ENCODE results near the gene TRIM41.

The TRIM41 gene

DNA sequence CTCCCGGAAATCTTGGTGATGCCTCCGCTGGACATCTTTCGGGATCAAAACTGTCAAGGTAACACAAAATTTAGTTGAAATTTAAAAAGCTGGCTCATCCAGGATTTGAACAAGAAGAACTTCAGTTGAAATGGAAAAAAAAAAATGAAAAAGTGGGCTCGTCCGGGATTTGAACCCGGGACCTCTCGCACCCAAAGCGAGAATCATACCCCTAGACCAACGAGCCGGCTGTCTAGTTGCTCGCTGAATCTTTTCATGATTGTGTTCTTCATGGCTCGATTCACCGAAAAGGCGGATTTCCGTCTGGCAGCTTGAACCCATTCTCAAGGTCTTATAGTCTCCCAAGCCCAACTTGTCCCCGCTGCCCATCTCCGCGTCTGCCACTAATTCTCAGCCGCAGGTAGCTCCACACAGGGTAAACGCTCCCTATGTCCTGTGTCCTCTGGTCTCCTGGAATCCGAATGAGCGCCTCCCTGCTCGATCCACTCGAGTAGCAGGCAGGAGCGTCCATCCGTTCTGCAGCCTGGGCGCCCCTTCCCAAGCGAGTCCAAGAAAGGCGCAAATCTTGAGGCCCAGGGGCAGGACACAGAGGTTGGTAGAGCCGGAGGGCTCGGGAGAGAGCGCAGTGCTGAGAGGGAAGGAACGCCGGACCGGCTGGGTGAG is 34.2 kb upstream of the TRIM41 start (continued):
- TF ChIP-seq, protein P1, sequence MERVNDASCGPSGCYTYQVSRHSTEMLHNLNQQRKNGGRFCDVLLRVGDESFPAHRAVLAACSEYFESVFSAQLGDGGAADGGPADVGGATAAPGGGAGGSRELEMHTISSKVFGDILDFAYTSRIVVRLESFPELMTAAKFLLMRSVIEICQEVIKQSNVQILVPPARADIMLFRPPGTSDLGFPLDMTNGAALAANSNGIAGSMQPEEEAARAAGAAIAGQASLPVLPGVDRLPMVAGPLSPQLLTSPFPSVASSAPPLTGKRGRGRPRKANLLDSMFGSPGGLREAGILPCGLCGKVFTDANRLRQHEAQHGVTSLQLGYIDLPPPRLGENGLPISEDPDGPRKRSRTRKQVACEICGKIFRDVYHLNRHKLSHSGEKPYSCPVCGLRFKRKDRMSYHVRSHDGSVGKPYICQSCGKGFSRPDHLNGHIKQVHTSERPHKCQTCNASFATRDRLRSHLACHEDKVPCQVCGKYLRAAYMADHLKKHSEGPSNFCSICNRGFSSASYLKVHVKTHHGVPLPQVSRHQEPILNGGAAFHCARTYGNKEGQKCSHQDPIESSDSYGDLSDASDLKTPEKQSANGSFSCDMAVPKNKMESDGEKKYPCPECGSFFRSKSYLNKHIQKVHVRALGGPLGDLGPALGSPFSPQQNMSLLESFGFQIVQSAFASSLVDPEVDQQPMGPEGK (tag by site-specific recombination; IDR thresholded peaks at IDR 0.05) = no peak
- TF ChIP-seq KLF8 (tag by site-specific recombination; IDR thresholded peaks at IDR 0.05) = no peak; the same call in none of the 2 replicates
- no peak for TF ChIP-seq ZNF560 (tag by site-specific recombination; IDR thresholded peaks at IDR 0.05; ENCODE audit: borderline replicate concordance)
- no peak for TF ChIP-seq ZNF521 (tag by site-specific recombination; IDR thresholded peaks at IDR 0.05)
- peak; percentile 71 for TF ChIP-seq ZNF600 (tag by site-specific recombination; IDR thresholded peaks at IDR 0.05)
- 0 out of 2 replicates have a peak, but pooled peaks have one; percentile 6 for TF ChIP-seq MZF1 (tag by site-specific recombination; IDR thresholded peaks at IDR 0.05; ENCODE audit: borderline replicate concordance)
- no peak for TF ChIP-seq ZNF302 (tag by site-specific recombination; IDR thresholded peaks at IDR 0.05; ENCODE audit: low read depth)
- TF ChIP-seq ZFP69B (tag by site-specific recombination; IDR thresholded peaks at IDR 0.05) = no peak
- TF ChIP-seq, protein P2, sequence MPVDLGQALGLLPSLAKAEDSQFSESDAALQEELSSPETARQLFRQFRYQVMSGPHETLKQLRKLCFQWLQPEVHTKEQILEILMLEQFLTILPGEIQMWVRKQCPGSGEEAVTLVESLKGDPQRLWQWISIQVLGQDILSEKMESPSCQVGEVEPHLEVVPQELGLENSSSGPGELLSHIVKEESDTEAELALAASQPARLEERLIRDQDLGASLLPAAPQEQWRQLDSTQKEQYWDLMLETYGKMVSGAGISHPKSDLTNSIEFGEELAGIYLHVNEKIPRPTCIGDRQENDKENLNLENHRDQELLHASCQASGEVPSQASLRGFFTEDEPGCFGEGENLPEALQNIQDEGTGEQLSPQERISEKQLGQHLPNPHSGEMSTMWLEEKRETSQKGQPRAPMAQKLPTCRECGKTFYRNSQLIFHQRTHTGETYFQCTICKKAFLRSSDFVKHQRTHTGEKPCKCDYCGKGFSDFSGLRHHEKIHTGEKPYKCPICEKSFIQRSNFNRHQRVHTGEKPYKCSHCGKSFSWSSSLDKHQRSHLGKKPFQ (tag by site-specific recombination; IDR thresholded peaks at IDR 0.05) = no peak
- TF ChIP-seq GLI4 (tag by site-specific recombination; IDR thresholded peaks at IDR 0.05) = no peak
- TF ChIP-seq ZNF24 (tag by site-specific recombination; IDR thresholded peaks at IDR 0.05) = no peak
- TF ChIP-seq ZSCAN30 (tag by site-specific recombination; IDR thresholded peaks at IDR 0.05) = 0 out of 2 replicates have a peak, but pooled peaks have one; percentile 50
- TF ChIP-seq ZNF423 (tag by site-specific recombination; IDR thresholded peaks at IDR 0.05) = peak; percentile 75
- TF ChIP-seq SP7 (tag by site-specific recombination; IDR thresholded peaks at IDR 0.05) = no peak; the same call in 1 of the 2 replicates
- TF ChIP-seq GLIS2 (tag by site-specific recombination; IDR thresholded peaks at IDR 0.05) = no peak
- no peak for TF ChIP-seq ZNF426 (tag by site-specific recombination; IDR thresholded peaks at IDR 0.05)
- TF ChIP-seq ZNF837 (tag by site-specific recombination; IDR thresholded peaks at IDR 0.05) = no peak
- TF ChIP-seq, protein P3, sequence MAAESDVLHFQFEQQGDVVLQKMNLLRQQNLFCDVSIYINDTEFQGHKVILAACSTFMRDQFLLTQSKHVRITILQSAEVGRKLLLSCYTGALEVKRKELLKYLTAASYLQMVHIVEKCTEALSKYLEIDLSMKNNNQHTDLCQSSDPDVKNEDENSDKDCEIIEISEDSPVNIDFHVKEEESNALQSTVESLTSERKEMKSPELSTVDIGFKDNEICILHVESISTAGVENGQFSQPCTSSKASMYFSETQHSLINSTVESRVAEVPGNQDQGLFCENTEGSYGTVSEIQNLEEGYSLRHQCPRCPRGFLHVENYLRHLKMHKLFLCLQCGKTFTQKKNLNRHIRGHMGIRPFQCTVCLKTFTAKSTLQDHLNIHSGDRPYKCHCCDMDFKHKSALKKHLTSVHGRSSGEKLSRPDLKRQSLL (tag by site-specific recombination; IDR thresholded peaks at IDR 0.05) = peak; percentile 49; the same call in 1 of the 2 replicates
- peak; percentile 57; the same call in 1 of the 2 replicates for TF ChIP-seq ZNF610 (tag by site-specific recombination; IDR thresholded peaks at IDR 0.05; ENCODE audit: borderline replicate concordance)
- TF ChIP-seq ZNF501 (tag by site-specific recombination; IDR thresholded peaks at IDR 0.05) = no peak
- TF ChIP-seq ZSCAN16 (tag by site-specific recombination; IDR thresholded peaks at IDR 0.05) = no peak
- no peak for TF ChIP-seq ZBTB21 (tag by site-specific recombination; IDR thresholded peaks at IDR 0.05)
- TF ChIP-seq, protein P4, sequence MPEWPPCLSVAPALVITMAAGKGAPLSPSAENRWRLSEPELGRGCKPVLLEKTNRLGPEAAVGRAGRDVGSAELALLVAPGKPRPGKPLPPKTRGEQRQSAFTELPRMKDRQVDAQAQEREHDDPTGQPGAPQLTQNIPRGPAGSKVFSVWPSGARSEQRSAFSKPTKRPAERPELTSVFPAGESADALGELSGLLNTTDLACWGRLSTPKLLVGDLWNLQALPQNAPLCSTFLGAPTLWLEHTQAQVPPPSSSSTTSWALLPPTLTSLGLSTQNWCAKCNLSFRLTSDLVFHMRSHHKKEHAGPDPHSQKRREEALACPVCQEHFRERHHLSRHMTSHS (tag by site-specific recombination; IDR thresholded peaks at IDR 0.05) = no peak
- no peak for TF ChIP-seq ZNF211 (tag by site-specific recombination; IDR thresholded peaks at IDR 0.05; ENCODE audit: low read depth)
- TF ChIP-seq ZNF416 (tag by site-specific recombination; IDR thresholded peaks at IDR 0.05) = no peak
- TF ChIP-seq ZBTB17 (tag by site-specific recombination; IDR thresholded peaks at IDR 0.05) = peak; percentile 97
- no peak for TF ChIP-seq ZNF324 (tag by site-specific recombination; IDR thresholded peaks at IDR 0.05)
- no peak for TF ChIP-seq ZNF394 (tag by site-specific recombination; IDR thresholded peaks at IDR 0.05; ENCODE audit: borderline replicate concordance)
- TF ChIP-seq, protein P5, sequence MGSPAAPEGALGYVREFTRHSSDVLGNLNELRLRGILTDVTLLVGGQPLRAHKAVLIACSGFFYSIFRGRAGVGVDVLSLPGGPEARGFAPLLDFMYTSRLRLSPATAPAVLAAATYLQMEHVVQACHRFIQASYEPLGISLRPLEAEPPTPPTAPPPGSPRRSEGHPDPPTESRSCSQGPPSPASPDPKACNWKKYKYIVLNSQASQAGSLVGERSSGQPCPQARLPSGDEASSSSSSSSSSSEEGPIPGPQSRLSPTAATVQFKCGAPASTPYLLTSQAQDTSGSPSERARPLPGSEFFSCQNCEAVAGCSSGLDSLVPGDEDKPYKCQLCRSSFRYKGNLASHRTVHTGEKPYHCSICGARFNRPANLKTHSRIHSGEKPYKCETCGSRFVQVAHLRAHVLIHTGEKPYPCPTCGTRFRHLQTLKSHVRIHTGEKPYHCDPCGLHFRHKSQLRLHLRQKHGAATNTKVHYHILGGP (tag by site-specific recombination; IDR thresholded peaks at IDR 0.05) = no peak
- TF ChIP-seq ZEB2 (tag by site-specific recombination; IDR thresholded peaks at IDR 0.05) = peak; percentile 39; the same call in 1 of the 2 replicates
- no peak for TF ChIP-seq ZNF48 (tag by site-specific recombination; IDR thresholded peaks at IDR 0.05)
- no peak for TF ChIP-seq ZNF664 (tag by site-specific recombination; IDR thresholded peaks at IDR 0.05)
- TF ChIP-seq, protein P6, sequence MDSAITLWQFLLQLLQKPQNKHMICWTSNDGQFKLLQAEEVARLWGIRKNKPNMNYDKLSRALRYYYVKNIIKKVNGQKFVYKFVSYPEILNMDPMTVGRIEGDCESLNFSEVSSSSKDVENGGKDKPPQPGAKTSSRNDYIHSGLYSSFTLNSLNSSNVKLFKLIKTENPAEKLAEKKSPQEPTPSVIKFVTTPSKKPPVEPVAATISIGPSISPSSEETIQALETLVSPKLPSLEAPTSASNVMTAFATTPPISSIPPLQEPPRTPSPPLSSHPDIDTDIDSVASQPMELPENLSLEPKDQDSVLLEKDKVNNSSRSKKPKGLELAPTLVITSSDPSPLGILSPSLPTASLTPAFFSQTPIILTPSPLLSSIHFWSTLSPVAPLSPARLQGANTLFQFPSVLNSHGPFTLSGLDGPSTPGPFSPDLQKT (IDR thresholded peaks at IDR 0.05; ENCODE audit: borderline replicate concordance, low read depth, low read length) = no peak
